Measurements from ENCODE around the gene PIH1D2. TPM values are rescaled to one million over a fixed set of nuclear protein-coding genes. Genes with fewer than 3 reads are reported as not detected.
A peak's percentile ranks its signal among the peaks of the same experiment; 100 is the strongest.

The PIH1D2 gene
- polyA plus RNA-seq, 1 donor from 2014 or later, result 4.7 TPM

GRCh38 chr11:112113539-112114457 lies 40.0 kb upstream of the PIH1D2 start:
- no peak overlapping the region for H3K27ac ChIP-seq (ENCODE audit: low read length)
- H2AFZ ChIP-seq (ENCODE audit: low read depth, low read length), result no peak overlapping the region
- H3K27me3 ChIP-seq (ENCODE audit: insufficient read depth, low read depth, low read length), result no peaks in the 10 kb centered on the region
- no peaks in the 10 kb centered on the region for H3K79me2 ChIP-seq (replicated peaks; ENCODE audit: insufficient read depth, low read length)
- no peaks in the 10 kb centered on the region for H3K36me3 ChIP-seq (ENCODE audit: insufficient read depth, low read length)
- no peak overlapping the region for H3K4me2 ChIP-seq (ENCODE audit: low read length)
- TF ChIP-seq EZH2 (IDR thresholded peaks at IDR 0.05; ENCODE audit: borderline replicate concordance, insufficient read depth, low read length, poor library complexity, severe bottlenecking) (no peak), RAD21 (conservative IDR thresholded peaks at IDR 0.05) (peak; percentile 61), MXI1 (conservative IDR thresholded peaks at IDR 0.05; ENCODE audit: poor library complexity, severe bottlenecking) (no peak), CTCF (IDR thresholded peaks at IDR 0.05; ENCODE audit: poor library complexity, severe bottlenecking) (peak; percentile 64), SMC3 (conservative IDR thresholded peaks at IDR 0.05; ENCODE audit: poor library complexity) (peak; percentile 68), REST (IDR thresholded peaks at IDR 0.05; ENCODE audit: borderline replicate concordance) (no peak)
- H3K9me2 ChIP-seq (ENCODE audit: insufficient read depth, low read length), result no peaks in the 10 kb centered on the region
- no peaks in the 10 kb centered on the region for H4K20me1 ChIP-seq (ENCODE audit: insufficient read depth)
- no peak overlapping the region for H3K9ac ChIP-seq (ENCODE audit: low read length)
- H3K9me3 ChIP-seq (ENCODE audit: low read length), result no peaks in the 10 kb centered on the region
- no peak overlapping the region for H3K4me3 ChIP-seq (ENCODE audit: low read length)
- no peaks in the 10 kb centered on the region for H3F3A ChIP-seq (ENCODE audit: insufficient read depth, low read length, poor library complexity, severe bottlenecking)

- Histone ChIP-seq H3K9me2 (ENCODE audit: insufficient read depth, low read length) (no peaks in the 10 kb centered on the region), H3K79me2 (replicated peaks; ENCODE audit: insufficient read depth, low read length) (no peaks in the 10 kb centered on the region), H3K4me3 (ENCODE audit: low read length) (no peak overlapping the region), H3K4me2 (ENCODE audit: low read length) (no peak overlapping the region), H3K36me3 (ENCODE audit: insufficient read depth, low read length) (no peaks in the 10 kb centered on the region), H3K9me3 (ENCODE audit: low read length) (no peaks in the 10 kb centered on the region), H3K27me3 (ENCODE audit: insufficient read depth, low read depth, low read length) (no peaks in the 10 kb centered on the region), H3F3A (ENCODE audit: insufficient read depth, low read length, poor library complexity, severe bottlenecking) (no peaks in the 10 kb centered on the region), H2AFZ (ENCODE audit: low read depth, low read length) (no peak overlapping the region), H3K9ac (ENCODE audit: low read length) (no peak overlapping the region), H4K20me1 (ENCODE audit: insufficient read depth) (no peaks in the 10 kb centered on the region), H3K27ac (ENCODE audit: low read length) (no peak overlapping the region)
- no peak for TF ChIP-seq SMC3 (conservative IDR thresholded peaks at IDR 0.05; ENCODE audit: poor library complexity)
- TF ChIP-seq EP300 (conservative IDR thresholded peaks at IDR 0.05; ENCODE audit: poor library complexity, severe bottlenecking), result no peak
- no peak for TF ChIP-seq CTCF (IDR thresholded peaks at IDR 0.05; ENCODE audit: poor library complexity, severe bottlenecking)
- no peak for TF ChIP-seq POLR2AphosphoS5 (IDR thresholded peaks at IDR 0.05)
- no peak for TF ChIP-seq EZH2 (IDR thresholded peaks at IDR 0.05; ENCODE audit: borderline replicate concordance, insufficient read depth, low read length, poor library complexity, severe bottlenecking)
- no peak for TF ChIP-seq TAF1 (IDR thresholded peaks at IDR 0.05; ENCODE audit: low read depth)
- no peak for TF ChIP-seq MXI1 (conservative IDR thresholded peaks at IDR 0.05; ENCODE audit: poor library complexity, severe bottlenecking)
- no peak for TF ChIP-seq RAD21 (conservative IDR thresholded peaks at IDR 0.05)
- no peak for TF ChIP-seq REST (IDR thresholded peaks at IDR 0.05; ENCODE audit: borderline replicate concordance)
These were observed 32.3 kb upstream of the PIH1D2 start for GRCh38 chr11:112106070-112106469.
